ENCODE measurements around the gene MAPKAPK2. TPM values are rescaled to one million over a fixed set of nuclear protein-coding genes. Genes with fewer than 3 reads are reported as not detected.
A peak's percentile ranks its signal among the peaks of the same experiment; 100 is the strongest.

Gene MAPKAPK2
- polyA plus RNA-seq, 3 donors, result 1.6 to 56.9 (median 2.2) TPM

DNA sequence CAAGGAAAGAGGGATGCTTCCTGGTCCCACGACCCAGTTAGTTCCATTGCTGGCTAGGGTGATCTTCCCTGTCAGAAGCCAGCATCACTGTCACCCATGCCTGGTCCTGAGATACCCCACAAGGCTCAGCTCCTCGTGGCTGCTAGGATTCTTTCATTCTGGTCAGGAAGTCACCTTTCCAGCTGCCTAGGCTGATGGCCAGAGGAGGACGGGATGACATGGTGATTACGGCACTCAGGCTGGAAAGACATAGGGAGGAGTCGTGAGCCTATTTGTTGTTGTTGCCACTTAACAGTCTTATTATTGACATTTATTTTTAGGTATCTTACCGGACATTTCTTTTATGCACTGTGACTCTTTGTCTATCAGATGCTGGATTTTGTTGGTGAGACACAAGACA is 20.0 kb upstream of the MAPKAPK2 start:
- H3K9me3 ChIP-seq (replicated peaks in 1 of 2; ENCODE audit: control insufficient read depth in 1 of 2, insufficient read depth in 1 of 2, low read length in 2 of 2), result no peaks in the 10 kb centered on the region
- H2AFZ ChIP-seq (ENCODE audit: insufficient read depth, low read depth, low read length, poor library complexity, severe bottlenecking), result no peak overlapping the region
- intact Hi-C loops (cut with micrococcal nuclease), result no loop called here
- peaks cover 34% of the 10 kb centered on the region for H3K4me1 Mint-ChIP-seq
- peaks cover 28 to 35% (median 29%) of the 10 kb centered on the region in 3 donors for H3K27me3 Mint-ChIP-seq (ENCODE audit: low read depth in 3 of 3)
- TF ChIP-seq CTCF (IDR thresholded peaks at IDR 0.05), result no peak
- H3K9me3 Mint-ChIP-seq, result peaks cover 0 to 6% (median 0%) of the 10 kb centered on the region in 7 donors
- peak overlapping the region in 1 of 7 donors; percentile 26 for H3K27ac Mint-ChIP-seq
- H4K20me1 ChIP-seq (ENCODE audit: insufficient read depth, low read length), result peaks cover 13% of the 10 kb centered on the region
- H3K27me3 ChIP-seq (ENCODE audit: control insufficient read depth in 2 of 2, insufficient read depth in 2 of 2, low read length in 2 of 2), result peaks cover 0 to 14% of the 10 kb centered on the region in 2 donors
- H3K4me2 ChIP-seq (replicated peaks; ENCODE audit: extremely low read depth, low read length, poor library complexity, severe bottlenecking), result no peak overlapping the region
- peak overlapping the region in 1 of 2 donors; percentile 53 for H3K4me3 Mint-ChIP-seq
- peaks cover 22 to 26% of the 10 kb centered on the region in 2 donors for H3K4me1 ChIP-seq (ENCODE audit: control insufficient read depth in 1 of 2, insufficient read depth in 2 of 2, low read length in 2 of 2)
- H3K79me2 ChIP-seq (ENCODE audit: insufficient read depth, low read length), result no peaks in the 10 kb centered on the region
- WGBS (ENCODE audit: insufficient coverage), result 50% methylated on average over 2 of the region's 6 CpGs
- H3K36me3 Mint-ChIP-seq, result no peaks in the 10 kb centered on the region
- no peak for DNase-seq
- no peak overlapping the region for H3K27ac ChIP-seq (ENCODE audit: low read depth in 1 of 2, low read length in 2 of 2)
- no peak overlapping the region for H3K4me3 ChIP-seq (replicated peaks in 1 of 3; ENCODE audit: low read depth in 2 of 3, low read length in 3 of 3)
- no peak overlapping the region for H3K9ac ChIP-seq (ENCODE audit: insufficient read depth, low read length, poor library complexity, severe bottlenecking)
- no peaks in the 10 kb centered on the region for H3K36me3 ChIP-seq (replicated peaks in 1 of 2; ENCODE audit: control insufficient read depth in 1 of 2, insufficient read depth in 2 of 2, low read length in 2 of 2)

- H3K27ac ChIP-seq (ENCODE audit: low read depth in 1 of 2, low read length in 2 of 2), result no peak overlapping the region
- H3K9ac ChIP-seq (ENCODE audit: insufficient read depth, low read length, poor library complexity, severe bottlenecking), result no peak overlapping the region
- peaks cover 34% of the 10 kb centered on the region for H3K4me1 Mint-ChIP-seq
- no peaks in the 10 kb centered on the region for H3K36me3 Mint-ChIP-seq
- no peak overlapping the region for H2AFZ ChIP-seq (ENCODE audit: insufficient read depth, low read depth, low read length, poor library complexity, severe bottlenecking)
- H3K9me3 ChIP-seq (replicated peaks in 1 of 2; ENCODE audit: control insufficient read depth in 1 of 2, insufficient read depth in 1 of 2, low read length in 2 of 2), result no peaks in the 10 kb centered on the region
- DNase-seq, result no peak
- WGBS (ENCODE audit: insufficient coverage), result no CpG with 5 or more reads among the region's 3 CpGs
- peaks cover 13% of the 10 kb centered on the region for H4K20me1 ChIP-seq (ENCODE audit: insufficient read depth, low read length)
- intact Hi-C loops (cut with micrococcal nuclease), result no loop called here
- peaks cover 2 to 18% of the 10 kb centered on the region in 2 donors for H3K27me3 ChIP-seq (ENCODE audit: control insufficient read depth in 2 of 2, insufficient read depth in 2 of 2, low read length in 2 of 2)
- peaks cover 32 to 38% (median 38%) of the 10 kb centered on the region in 3 donors for H3K27me3 Mint-ChIP-seq (ENCODE audit: low read depth in 3 of 3)
- TF ChIP-seq CTCF (IDR thresholded peaks at IDR 0.05), result no peak
- H3K9me3 Mint-ChIP-seq, result peaks cover 0 to 6% (median 0%) of the 10 kb centered on the region in 7 donors
- H3K4me3 ChIP-seq (replicated peaks in 1 of 3; ENCODE audit: low read depth in 2 of 3, low read length in 3 of 3), result no peak overlapping the region
- H3K36me3 ChIP-seq (replicated peaks in 1 of 2; ENCODE audit: control insufficient read depth in 1 of 2, insufficient read depth in 2 of 2, low read length in 2 of 2), result no peaks in the 10 kb centered on the region
- H3K4me2 ChIP-seq (replicated peaks; ENCODE audit: extremely low read depth, low read length, poor library complexity, severe bottlenecking), result no peak overlapping the region
- H3K4me3 Mint-ChIP-seq, result no peak overlapping the region
- H3K4me1 ChIP-seq (ENCODE audit: control insufficient read depth in 1 of 2, insufficient read depth in 2 of 2, low read length in 2 of 2), result peaks cover 22 to 26% of the 10 kb centered on the region in 2 donors
- H3K27ac Mint-ChIP-seq, result no peak overlapping the region
- H3K79me2 ChIP-seq (ENCODE audit: insufficient read depth, low read length), result no peaks in the 10 kb centered on the region
Measured at GRCh38 chr1:206666031-206666561, 18.6 kb upstream of the MAPKAPK2 start.

Data from CD14-positive monocyte (primary cell).